ENCODE results near the gene ARMC5.
A peak's percentile ranks its signal among the peaks of the same experiment; 100 is the strongest.
"Not testable (repeated sequence)": the region's sequence is repeated elsewhere in the genome, so short reads cannot be mapped to it uniquely, and the experiment has no call there.

Gene ARMC5

DNA sequence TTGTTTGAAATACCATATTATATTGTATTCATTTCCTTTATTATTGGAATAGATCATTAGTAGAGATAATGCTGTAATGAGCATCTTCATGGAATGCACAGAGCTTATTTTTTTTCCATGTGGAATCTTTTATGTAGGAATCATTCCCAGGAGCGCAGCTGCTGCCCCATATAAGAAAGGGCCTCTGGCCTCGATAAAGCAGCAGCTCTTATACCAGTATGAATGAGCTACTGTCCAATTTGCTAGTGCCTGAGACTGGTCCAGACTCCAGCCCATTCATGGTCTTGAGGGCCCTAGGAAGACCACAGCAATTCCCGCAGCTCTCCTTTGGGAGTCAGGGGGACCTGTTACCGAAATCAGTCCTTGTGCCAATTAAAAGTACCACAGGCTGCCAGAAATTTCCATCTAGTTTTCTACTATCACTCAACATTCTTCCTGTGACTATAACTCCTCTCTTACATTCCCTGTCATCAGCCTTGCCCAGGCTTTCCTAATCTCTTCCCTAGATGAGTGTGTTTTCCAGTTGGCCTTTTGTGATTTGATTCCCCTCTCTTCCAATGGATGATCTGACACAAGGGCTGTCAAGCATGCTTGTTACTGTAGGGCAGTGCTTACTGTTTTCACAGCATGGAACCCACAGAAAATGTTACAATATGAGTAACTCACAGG, 18.7 kb upstream of the ARMC5 start:
- H3K4me3 ChIP-seq (ENCODE audit: low read depth, low read length): no peak overlapping the region
- no peak for DNase-seq (ENCODE audit: low read depth)
- in situ Hi-C loops (cut with HindIII; ENCODE audit: low sequenced_read_pairs): no loop called here
- TF ChIP-seq, protein P1, sequence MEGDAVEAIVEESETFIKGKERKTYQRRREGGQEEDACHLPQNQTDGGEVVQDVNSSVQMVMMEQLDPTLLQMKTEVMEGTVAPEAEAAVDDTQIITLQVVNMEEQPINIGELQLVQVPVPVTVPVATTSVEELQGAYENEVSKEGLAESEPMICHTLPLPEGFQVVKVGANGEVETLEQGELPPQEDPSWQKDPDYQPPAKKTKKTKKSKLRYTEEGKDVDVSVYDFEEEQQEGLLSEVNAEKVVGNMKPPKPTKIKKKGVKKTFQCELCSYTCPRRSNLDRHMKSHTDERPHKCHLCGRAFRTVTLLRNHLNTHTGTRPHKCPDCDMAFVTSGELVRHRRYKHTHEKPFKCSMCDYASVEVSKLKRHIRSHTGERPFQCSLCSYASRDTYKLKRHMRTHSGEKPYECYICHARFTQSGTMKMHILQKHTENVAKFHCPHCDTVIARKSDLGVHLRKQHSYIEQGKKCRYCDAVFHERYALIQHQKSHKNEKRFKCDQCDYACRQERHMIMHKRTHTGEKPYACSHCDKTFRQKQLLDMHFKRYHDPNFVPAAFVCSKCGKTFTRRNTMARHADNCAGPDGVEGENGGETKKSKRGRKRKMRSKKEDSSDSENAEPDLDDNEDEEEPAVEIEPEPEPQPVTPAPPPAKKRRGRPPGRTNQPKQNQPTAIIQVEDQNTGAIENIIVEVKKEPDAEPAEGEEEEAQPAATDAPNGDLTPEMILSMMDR (IDR thresholded peaks at IDR 0.05; ENCODE audit: low read depth, low read length, missing control alignments): no peak

DNA sequence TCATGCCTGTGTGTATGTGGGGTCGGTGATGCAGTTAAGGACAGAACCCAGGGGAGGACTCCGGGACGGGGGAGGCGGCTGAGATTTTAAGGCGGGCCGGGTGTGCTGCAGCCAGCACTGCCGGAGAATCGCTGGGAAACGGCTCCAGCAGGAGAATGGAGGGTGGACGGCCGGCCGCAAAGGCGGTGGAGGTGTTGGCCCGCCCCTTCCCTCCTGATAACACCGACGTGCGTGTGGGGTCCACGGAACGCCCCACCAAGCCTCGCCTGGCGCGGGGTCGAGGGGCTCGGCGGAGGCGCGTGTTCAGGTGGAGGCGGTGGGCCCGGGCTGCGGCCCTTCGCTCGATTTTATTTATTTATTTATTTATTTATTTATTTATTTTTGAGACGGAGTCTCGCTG, 17.3 kb upstream of the ARMC5 start:
- H3K4me3 ChIP-seq (ENCODE audit: low read depth, low read length): peak overlapping the region; percentile 71
- no peak for DNase-seq (ENCODE audit: low read depth)
- in situ Hi-C loops (cut with HindIII; ENCODE audit: low sequenced_read_pairs): no loop called here
- TF ChIP-seq, protein P1 (IDR thresholded peaks at IDR 0.05; ENCODE audit: low read depth, low read length, missing control alignments): no peak

DNA sequence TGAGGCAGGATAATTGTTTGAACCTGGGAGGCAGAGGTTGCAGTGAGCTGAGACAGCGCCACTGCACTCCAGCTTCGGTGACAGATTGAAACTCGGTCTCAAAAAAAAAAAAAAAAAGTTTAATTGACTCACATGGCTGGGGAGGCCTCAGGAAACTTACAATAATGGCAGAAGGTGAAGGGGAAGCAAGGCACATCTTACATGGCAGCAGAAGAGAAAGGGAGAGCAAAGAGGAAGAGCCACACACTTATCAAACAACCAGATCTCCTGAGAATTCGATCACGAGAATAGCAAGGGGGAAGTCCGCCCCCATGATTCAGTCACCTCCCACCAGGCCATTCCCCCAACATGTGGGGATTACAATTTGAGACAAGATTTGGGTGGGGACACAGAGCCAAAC, 13.4 kb upstream of the ARMC5 start:
- DNase-seq (ENCODE audit: low read depth); in situ Hi-C loops (cut with HindIII; ENCODE audit: low sequenced_read_pairs); H3K4me3 ChIP-seq (ENCODE audit: low read depth, low read length): not testable (repeated sequence)

DNA sequence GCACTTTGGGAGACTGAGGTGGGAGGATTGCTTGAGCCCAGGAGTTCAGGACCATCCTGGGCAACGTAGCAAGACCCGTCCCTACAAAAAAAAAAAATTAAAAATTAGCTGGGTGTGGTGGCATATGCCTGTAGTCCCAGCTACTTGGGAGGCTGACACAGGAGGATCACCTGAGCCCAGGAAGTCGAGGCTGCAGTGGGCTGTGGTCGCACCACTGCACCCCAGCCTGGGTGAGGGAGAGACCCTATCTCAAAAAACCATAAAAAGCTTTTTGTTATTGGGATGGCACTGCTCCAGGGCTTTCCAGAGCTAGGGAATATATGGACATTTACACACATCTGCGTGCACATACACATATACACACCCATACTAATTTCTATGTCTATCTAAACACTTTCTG, 8.1 kb upstream of the ARMC5 start:
- TF ChIP-seq, protein P1 (IDR thresholded peaks at IDR 0.05; ENCODE audit: low read depth, low read length, missing control alignments): no peak
- in situ Hi-C loops (cut with HindIII; ENCODE audit: low sequenced_read_pairs): loop anchor here (10.0 kb wide), 1 partner anchor 256 kb away; no protein-coding TSS in a partner anchor
- no peak overlapping the region for H3K4me3 ChIP-seq (ENCODE audit: low read depth, low read length)
- no peak for DNase-seq (ENCODE audit: low read depth)

DNA sequence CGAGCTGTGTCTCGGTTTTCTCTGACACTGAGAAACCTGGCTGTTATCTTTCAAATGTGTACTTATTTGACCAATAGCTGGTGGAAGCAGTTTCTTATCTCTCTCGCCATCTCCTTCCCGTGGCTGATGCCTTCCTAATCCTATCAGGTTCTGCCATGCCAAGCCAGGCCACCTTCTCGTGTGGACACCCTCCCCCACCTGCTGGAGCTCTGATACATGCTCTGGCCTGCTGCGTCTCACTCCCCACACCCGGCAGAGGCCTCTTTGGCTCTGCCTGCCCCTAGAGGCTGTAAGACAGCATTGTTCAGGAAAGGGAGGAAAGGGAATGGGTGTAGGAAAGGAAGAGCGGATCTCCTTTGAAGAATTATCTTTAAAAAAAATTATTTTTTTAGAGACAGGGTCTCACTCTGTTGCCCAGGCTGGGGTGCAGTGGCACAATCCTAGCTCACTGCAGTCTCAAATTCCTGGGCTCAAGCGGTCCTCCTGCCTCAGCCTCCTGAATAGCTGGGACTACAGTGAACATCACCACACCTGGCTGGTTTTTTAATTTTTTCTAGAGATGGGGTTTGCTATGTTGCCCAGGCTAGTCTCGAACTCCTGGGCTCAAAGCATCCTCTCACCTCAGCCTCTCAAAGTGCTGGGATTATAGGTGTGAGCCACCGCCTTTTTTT, 7.5 kb upstream of the ARMC5 start:
- in situ Hi-C loops (cut with HindIII; ENCODE audit: low sequenced_read_pairs): loop anchor here (10.0 kb wide), 1 partner anchor 257 kb away; no protein-coding TSS in a partner anchor
- TF ChIP-seq, protein P1 (IDR thresholded peaks at IDR 0.05; ENCODE audit: low read depth, low read length, missing control alignments): peak; percentile 81
- no peak overlapping the region for H3K4me3 ChIP-seq (ENCODE audit: low read depth, low read length)
- no peak for DNase-seq (ENCODE audit: low read depth)

DNA sequence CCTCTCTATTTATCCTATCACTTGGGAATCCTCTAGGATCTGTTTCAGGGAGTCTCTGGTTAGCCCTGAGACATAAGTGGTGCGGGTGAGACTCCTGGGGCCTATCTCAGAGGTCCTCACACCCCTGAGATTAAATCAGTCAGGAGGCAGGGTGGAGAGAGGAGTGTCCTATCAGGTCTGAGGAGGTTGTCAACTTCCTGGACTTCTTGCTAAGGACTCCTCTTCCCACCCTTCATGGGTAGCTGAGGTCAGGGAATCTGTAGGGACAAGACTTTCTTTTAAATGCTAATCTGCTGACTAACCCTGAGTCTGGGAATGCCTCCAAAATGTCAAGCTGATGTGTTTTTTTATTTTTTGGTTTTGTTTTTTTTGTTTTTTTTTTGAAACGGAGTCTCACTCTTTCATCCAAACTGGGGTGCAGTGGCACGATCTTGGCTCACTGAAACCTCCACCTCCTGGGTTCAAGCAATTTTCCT, 6.6 kb upstream of the ARMC5 start:
- in situ Hi-C loops (cut with HindIII; ENCODE audit: low sequenced_read_pairs): loop anchor here (10.0 kb wide), 1 partner anchor 258 kb away; no protein-coding TSS in a partner anchor
- peak; percentile 75 for DNase-seq (ENCODE audit: low read depth)
- TF ChIP-seq, protein P1 (IDR thresholded peaks at IDR 0.05; ENCODE audit: low read depth, low read length, missing control alignments): no peak
- H3K4me3 ChIP-seq (ENCODE audit: low read depth, low read length): no peak overlapping the region

Data from astrocyte of the cerebellum (primary cell).